NCI-H1092 treated with DMSO at 0.1 percent for 48 hours (cell line): ENCODE measurements around the gene ATP5F1D.

Experiments used
- DNase-seq: peaks from one replicate; lab custom pipeline; 2025; lab: John Stamatoyannopoulos, UW

Gene ATP5F1D

DNA sequence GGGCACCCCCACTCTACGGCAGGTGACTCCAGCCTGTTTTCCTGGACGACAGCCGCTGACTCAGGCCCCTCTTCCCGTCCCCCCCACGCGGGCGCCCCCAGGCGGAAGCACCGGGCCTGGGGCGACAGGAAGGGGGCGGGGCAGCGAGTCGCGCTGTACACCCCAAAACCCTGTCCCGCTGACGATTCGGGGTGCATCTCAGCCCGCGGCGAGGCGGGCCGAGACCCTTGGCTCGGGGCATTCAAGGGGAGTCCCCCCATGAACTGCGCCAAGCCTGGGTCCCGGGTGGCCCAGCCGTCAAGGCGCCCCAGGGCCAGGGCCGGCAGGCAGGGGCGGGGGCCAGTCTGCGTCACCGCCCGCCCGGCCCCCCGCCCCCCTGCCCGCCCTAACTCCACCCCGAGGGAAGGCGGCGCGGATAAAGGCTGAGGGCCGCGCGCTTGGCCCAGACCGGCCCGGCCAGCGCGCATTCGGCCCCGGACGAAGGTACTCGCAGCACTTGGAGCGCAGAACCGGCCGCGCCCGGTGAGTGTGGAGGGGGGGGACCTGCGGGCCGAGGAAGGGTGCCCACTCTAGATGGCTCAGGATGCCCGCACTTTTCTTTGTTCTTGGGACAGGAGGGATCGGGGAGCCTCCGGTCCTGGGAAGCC is 6.7 kb downstream of the ATP5F1D start, which contains the start of gene MIDN:
MIDN (plus strand) TSS at position 445 of the 647 bp plus-strand sequence. CDS start 1,714 bp downstream, outside the sequence.
- DNase-seq: peak; percentile 58

- DNase-seq: peak; percentile 73
These were observed 7.3 kb downstream of the ATP5F1D start for GRCh38 chr19:1248786-1249297.

- DNase-seq: peak; percentile 93
These were observed 7.9 kb downstream of the ATP5F1D start for GRCh38 chr19:1249298-1249989.

DNA sequence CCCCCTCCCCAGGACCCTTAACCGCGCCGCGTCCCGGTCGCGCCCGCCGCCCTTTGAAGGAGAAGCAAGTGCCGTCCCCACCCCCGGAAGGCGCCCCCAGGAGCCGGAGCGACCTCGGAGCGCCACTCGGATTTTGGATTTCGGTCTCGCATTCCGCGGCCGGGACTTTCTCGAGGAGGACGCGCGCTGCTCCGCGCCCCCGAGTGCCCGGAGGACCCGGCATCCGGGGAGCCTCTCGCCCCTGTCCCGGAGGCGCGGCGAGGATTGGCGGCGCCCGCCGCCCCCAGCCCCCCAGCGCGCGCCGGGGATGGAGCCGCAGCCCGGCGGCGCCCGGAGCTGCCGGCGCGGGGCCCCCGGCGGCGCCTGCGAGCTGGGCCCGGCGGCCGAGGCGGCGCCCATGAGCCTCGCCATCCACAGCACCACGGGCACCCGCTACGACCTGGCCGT is 8.5 kb downstream of the ATP5F1D start:
- DNase-seq: no peak

- peak; percentile 77 for DNase-seq
These were observed 9.1 kb downstream of the ATP5F1D start for GRCh38 chr19:1250437-1251260.

DNA sequence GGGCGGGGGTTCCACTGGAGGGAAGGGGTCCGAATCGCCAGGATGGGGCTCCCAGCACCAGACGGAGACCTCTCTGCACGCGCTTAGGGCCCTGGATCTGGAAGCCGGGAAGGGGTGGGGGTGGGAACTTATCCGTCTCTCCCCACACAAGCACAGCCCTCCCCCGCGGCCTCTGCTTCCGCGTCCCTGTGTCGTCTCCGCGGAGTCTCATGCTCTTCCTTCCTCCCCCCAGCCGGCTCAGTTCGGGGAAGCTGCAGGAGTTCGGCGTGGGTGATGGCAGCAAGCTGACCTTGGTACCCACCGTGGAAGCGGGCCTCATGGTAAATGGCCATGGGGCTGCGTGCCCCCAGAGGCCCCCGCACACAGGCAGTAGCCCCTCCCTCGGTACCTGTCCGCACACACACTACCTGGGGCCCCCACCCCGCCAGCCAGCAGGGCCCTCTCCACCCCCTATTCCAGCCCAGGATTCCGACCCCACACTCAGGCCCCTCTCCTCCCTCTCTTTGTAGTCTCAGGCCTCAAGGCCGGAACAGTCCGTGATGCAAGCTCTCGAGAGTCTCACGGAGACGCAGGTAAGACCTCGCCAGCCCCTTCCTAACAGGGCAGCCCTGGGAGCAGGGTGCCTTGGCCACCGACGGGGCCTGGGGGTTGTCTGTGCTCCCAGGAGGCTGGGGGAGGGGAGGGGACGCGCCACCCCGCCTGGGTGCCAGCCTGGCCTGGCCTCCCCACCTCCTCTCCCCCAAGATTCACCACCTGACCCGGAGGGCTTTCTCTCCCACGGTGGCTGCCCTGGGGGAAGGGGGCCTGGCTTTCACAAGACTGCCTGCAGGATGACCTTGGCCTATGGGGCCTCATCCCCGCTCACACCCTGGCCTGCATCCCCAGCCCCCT is 10.0 kb downstream of the ATP5F1D start:
- peak; percentile 25 for DNase-seq

GRCh38 chr19:1252221-1252820 is 10.8 kb downstream of the ATP5F1D start:
- DNase-seq: no peak

- DNase-seq: peak; percentile 51
These were observed 11.4 kb downstream of the ATP5F1D start for GRCh38 chr19:1252821-1253513.

DNA sequence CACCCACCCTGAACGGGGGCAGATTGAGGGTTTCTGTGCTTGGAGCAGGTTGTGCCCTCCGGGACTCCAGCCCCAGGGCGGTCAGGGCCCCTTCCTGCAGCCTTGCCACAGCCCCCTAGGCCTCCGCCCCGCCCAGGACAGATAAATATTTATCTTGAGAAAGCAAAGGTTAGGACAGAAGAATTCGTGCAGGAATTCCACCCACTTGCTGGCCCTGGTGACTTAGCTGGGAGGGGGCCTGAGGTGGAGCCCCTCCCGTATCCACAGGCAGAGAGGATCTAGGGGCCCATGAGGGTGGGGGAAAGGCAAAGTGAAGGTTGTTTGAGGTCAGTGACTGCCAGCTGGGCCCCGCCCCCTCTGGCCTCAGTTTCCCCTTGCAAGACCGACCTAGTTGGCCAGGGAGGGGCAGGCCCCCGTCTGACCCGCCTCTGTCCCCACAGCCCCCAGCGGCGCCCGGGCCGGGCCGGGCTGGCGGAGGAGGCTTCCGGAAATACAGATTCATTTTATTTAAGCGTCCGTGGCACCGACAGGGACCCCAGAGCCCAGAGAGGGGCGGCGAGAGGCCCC is 12.0 kb downstream of the ATP5F1D start:
- no peak for DNase-seq

- DNase-seq: no peak
These were observed 12.6 kb downstream of the ATP5F1D start for GRCh38 chr19:1254081-1254527.

- no peak for DNase-seq
These were observed 13.1 kb downstream of the ATP5F1D start for GRCh38 chr19:1254530-1255185.

DNA sequence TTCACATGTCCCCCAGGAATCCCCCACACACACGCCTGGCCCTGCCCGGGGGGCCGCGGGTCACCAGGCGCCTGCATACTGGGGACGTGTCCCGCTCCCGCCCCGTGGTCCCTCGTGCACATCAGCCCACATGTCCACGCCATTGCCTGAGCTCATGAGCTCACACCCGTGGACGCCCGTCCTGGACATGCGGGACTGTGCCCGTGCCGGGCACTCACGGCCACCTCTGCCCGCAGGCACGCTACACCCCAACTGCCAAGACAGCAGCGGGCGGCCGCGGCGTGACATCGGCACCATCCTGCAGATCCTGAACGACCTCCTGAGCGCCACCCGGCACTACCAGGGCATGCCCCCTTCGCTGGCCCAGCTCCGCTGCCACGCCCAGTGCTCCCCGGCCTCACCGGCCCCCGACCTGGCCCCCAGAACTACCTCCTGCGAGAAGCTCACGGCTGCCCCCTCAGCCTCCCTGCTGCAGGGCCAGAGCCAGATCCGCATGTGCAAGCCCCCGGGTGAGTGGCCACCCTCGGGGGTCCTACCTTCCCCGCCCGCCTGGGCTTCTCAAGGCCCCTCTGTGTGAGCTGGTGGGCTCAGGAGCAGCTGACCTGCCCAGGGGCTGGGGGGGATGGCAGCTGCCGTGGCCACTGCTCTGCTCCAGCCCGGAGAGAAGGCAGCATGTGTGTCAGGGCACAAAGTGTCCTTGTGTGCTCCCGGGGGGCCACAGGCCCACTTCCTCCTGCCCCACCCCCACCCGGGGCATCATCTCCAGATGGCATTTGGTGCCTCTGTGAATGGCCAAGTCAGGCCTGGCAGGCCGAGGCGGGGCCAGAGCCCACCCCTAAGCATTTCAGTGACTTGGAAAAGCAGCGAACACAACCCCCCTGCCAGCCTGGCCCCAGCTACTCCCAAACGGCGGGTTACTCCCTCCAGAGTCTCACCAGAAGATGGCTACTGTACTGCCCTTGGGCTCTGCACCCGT is 13.9 kb downstream of the ATP5F1D start:
- DNase-seq: no peak

DNA sequence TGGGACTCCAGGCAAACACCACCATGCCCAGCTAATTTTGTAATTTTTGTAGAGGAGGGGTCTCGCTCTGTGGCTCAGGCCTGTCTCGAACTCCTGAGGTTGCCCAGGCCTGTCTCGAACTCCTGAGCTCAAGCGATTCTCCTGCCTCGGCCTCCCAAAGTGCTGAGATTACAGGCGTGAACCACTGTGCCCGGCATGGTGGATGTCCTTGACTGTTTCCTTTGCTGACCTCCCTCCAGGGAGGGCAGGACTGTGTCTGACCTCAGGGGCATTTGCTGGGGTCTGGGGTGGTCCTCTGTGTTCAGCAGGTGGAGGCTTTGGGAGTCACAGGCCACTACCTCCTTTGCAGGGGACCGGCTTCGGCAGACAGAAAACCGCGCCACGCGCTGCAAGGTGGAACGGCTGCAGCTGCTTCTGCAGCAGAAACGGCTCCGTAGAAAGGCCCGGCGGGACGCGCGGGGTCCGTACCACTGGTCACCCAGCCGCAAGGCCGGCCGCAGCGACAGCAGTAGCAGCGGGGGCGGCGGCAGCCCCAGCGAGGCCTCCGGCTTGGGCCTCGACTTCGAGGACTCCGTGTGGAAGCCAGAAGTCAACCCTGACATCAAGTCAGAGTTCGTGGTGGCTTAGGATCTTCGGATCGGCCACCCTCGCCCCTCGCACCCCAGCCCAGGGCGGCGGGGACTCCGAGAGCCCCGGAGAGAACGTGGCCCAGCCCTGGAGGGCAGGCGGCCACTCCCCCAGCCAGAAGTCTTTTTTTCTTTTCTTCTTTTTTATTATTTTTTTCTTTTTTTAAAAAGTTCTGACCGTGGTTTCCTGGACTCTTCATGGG is 15.3 kb downstream of the ATP5F1D start:
- no peak for DNase-seq

- no peak for DNase-seq
These were observed 16.1 kb downstream of the ATP5F1D start for GRCh38 chr19:1257475-1258162.

DNA sequence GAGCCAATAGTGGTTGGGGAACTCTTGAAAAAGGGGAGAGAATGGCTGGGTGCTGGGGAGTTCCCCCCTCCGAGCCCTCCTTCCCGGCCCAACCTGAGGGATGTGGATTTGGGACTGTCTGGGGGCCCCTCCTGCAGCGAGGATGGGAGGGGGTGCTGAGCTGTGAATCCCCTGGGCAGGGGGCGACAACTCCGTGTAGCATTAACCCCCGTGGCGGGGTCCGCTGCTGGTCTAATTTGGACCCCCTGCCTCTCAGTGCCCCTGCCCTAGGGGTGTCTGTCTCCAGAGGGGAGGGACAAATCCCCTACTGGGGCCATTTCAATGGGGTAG is 16.6 kb downstream of the ATP5F1D start:
- no peak for DNase-seq

GRCh38 chr19:1258707-1259205 is 17.2 kb downstream of the ATP5F1D start:
- no peak for DNase-seq
